Tibial artery (tissue), 4 donors: ENCODE results near the gene USP35.

ENCODE experiments used
- DNase-seq, 2 donors: peaks; one replicate each; pipeline ENCODE4 v3.0.0-alpha.2; 2019
- H3K27ac ChIP-seq, 2 donors: fragments of 200-600 bp; sonication (generic) in 1 of 2; 1 replicate in 1 of 2; 2 replicates in 1 of 2; pipeline ENCODE4 v1.5.1; 2018 to 2019; ENCODE audit warnings: mild to moderate bottlenecking in 1 of 2
- H3K27me3 ChIP-seq, 2 donors: fragments of 200-600 bp; sonication (generic) in 1 of 2; one replicate each; pipeline versions ENCODE4 v1.5.1 to v1.6.0; 2016 to 2019
- H3K36me3 ChIP-seq, 3 donors: fragments of 200-600 bp; sonication (generic) in 2 of 3; one replicate each; pipeline ENCODE4 v1.5.1; 2016 to 2019; ENCODE audit warnings: mild to moderate bottlenecking in 2 of 3
- H3K4me1 ChIP-seq, 4 donors: fragments of 200-600 bp; sonication (generic) in 2 of 4; 1 replicate in 3 of 4; 2 replicates in 1 of 4; pipeline ENCODE4 v1.5.1; 2016 to 2019
- H3K4me3 ChIP-seq, 2 donors: fragments of 200-600 bp; sonication (generic) in 1 of 2; 1 replicate in 1 of 2; 2 replicates in 1 of 2; pipeline ENCODE4 v1.5.1; 2018 to 2019; ENCODE audit warnings: mild to moderate bottlenecking in 2 of 2
- H3K9me3 ChIP-seq, 3 donors: fragments of 200-600 bp; sonication (generic) in 1 of 3; one replicate each; pipeline ENCODE4 v1.5.1; 2016 to 2019
- CTCF ChIP-seq, 2 experiments: fragments of 200-600 bp in 1 of 2; fragments of 450-650 bp in 1 of 2; IDR thresholded peaks; one replicate each; pipeline ENCODE4 v1.5.1; 2017 to 2019; ENCODE audit warnings: antibody characterized with exemption in 2 of 2, mild to moderate bottlenecking in 1 of 2, moderate library complexity in 1 of 2
- intact Hi-C: fragments of 100-400 bp; cut with DNase I; formaldehyde crosslinking; loops from one replicate; pipeline ENCODE4 v1.15.0; 2023; ENCODE audit warnings: low total_unique reads

Gene USP35

GRCh38 chr11:78188286-78189173 lies at the start of gene USP35, which contains the start of gene KCTD21:
Gene USP35 (plus strand): TSS chr11:78188919. CDS start chr11:78196246, 7,327 bp downstream.
Gene KCTD21 (minus strand): TSS chr11:78188626. CDS start chr11:78174554, 14,072 bp downstream.
- intact Hi-C loops = loop anchor here (2.0 kb wide), 1 partner anchor 20 kb away; no protein-coding TSS in a partner anchor

GRCh38 chr11:78139422-78140391 lies 49.0 kb upstream of the USP35 start, which contains the start of gene ALG8:
Gene ALG8 (minus strand): TSS chr11:78139626. CDS start chr11:78139588, 38 bp downstream.
- Histone ChIP-seq H3K36me3 (no peaks in the 10 kb centered on the region), H3K4me1 (peaks cover 0 to 24% (median 10%) of the 10 kb centered on the region in 4 donors), H3K27me3 (no peaks in the 10 kb centered on the region), H3K9me3 (no peaks in the 10 kb centered on the region), H3K27ac (peak within 1 kb of the TSS; percentile 62 to 82), H3K4me3 (peak within 1 kb of the TSS; percentile 64 to 65)
- peak; percentile 95 to 97 for DNase-seq
- intact Hi-C loops = loop anchor here (5.0 kb wide), 1 partner anchor 288 kb away; no protein-coding TSS in a partner anchor
- no peak for TF ChIP-seq CTCF (IDR thresholded peaks at IDR 0.05)

More at GRCh38 chr11:78188286-78189173, at the start of gene USP35, which contains the start of gene KCTD21:
- peak within 1 kb of the TSS; percentile 91 to 92 for H3K27ac ChIP-seq
- TF ChIP-seq CTCF (IDR thresholded peaks at IDR 0.05) = no peak
- DNase-seq = peak; percentile 97 to 99
- H3K27me3 ChIP-seq = no peaks in the 10 kb centered on the region
- peaks cover 0 to 6% (median 2%) of the 10 kb centered on the region in 3 donors for H3K36me3 ChIP-seq
- peaks cover 0 to 63% (median 59%) of the 10 kb centered on the region in 4 donors for H3K4me1 ChIP-seq
- H3K9me3 ChIP-seq = no peaks in the 10 kb centered on the region
- H3K4me3 ChIP-seq = peak within 1 kb of the TSS; percentile 81 to 85

GRCh38 chr11:78140392-78141077 lies 48.2 kb upstream of the USP35 start:
- Histone ChIP-seq H3K27ac (peak overlapping the region; percentile 62 to 82), H3K4me3 (peak overlapping the region; percentile 64 to 65), H3K9me3 (no peaks in the 10 kb centered on the region), H3K4me1 (peaks cover 0 to 24% (median 10%) of the 10 kb centered on the region in 4 donors), H3K36me3 (no peaks in the 10 kb centered on the region), H3K27me3 (no peaks in the 10 kb centered on the region)
- no peak for TF ChIP-seq CTCF (IDR thresholded peaks at IDR 0.05)
- no peak for DNase-seq
- intact Hi-C loops = loop anchor here (5.0 kb wide), 1 partner anchor 287 kb away; no protein-coding TSS in a partner anchor

GRCh38 chr11:78145511-78146025 lies 43.2 kb upstream of the USP35 start:
- no peaks in the 10 kb centered on the region for H3K27me3 ChIP-seq
- H3K36me3 ChIP-seq = no peaks in the 10 kb centered on the region
- no peaks in the 10 kb centered on the region for H3K9me3 ChIP-seq
- TF ChIP-seq CTCF (IDR thresholded peaks at IDR 0.05) = no peak
- no peak overlapping the region for H3K4me3 ChIP-seq
- H3K27ac ChIP-seq = no peak overlapping the region
- intact Hi-C loops = loop anchor here (5.0 kb wide), 1 partner anchor 407 kb away; no protein-coding TSS in a partner anchor
- H3K4me1 ChIP-seq = peaks cover 0 to 17% (median 6%) of the 10 kb centered on the region in 4 donors
- DNase-seq = no peak
